Endometrial microvascular endothelial cells (primary cell): ENCODE results near the gene BICD2. TPM values are rescaled to one million over a fixed set of nuclear protein-coding genes. Genes with fewer than 3 reads are reported as not detected.
"Not testable (repeated sequence)": the region's sequence is repeated elsewhere in the genome, so short reads cannot be mapped to it uniquely, and the experiment has no call there.

Experiments
- in situ Hi-C: cut with HindIII; loops from 2 replicates; pipeline ENCODE4 v1.10.0; 2017; ENCODE audit warnings: low sequenced_read_pairs, low pct_unique_long_range_greater_than_20kb; ENCODE audit errors: inconsistent ontology term
- total RNA-seq: library from RNA; depleted of rRNA; stranded (reverse); fragments of >200 nt; gene quantifications from one replicate; pipeline ENCODE4 v1.2.3, GENCODE V29; 2015; ENCODE audit errors: inconsistent ontology term

BICD2 gene
- total RNA-seq, 1 donor from 2014 or later: 43.1 TPM

DNA sequence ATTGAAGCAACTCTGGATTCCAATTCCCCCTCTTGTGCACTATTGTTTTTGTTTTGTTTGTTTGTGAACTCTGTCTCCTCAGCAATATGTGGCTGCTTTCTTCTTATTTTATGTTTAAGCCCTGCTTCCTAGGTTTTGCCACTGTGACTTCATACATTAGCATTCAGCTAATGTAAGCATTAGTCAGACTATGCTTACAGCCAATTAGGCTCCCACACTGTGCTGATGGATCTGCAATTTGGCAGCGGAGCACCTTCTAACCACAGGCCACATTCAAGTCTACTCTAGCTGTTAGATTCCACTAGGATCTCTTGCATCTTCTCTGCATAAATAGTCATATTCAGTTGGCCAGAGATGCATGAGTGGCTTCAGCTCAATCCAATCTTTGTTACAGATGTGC, 9.6 kb upstream of the BICD2 start:
- in situ Hi-C loops: no loop called here

GRCh38 chr9:92773810-92774209, 9.2 kb upstream of the BICD2 start:
- in situ Hi-C loops: no loop called here

DNA sequence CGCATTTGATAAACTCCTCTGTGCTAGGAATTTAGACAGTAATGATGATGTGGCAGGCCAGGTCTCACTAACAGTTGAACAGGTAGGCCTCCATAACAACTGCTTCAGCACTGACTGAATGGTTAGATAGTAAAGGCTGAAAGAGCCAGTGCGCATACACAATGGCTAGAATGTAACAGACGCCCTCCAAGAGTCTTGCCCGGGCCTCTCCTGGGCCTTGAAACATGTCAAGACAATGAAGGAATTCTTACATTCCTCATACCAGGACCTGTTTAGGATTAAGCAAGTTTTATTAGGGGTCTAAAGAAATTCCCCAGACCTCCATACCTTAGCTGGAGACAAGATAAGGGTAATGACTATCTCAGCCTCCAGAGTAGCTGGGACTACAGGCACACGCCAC, 6.7 kb upstream of the BICD2 start:
- in situ Hi-C loops: no loop called here

DNA sequence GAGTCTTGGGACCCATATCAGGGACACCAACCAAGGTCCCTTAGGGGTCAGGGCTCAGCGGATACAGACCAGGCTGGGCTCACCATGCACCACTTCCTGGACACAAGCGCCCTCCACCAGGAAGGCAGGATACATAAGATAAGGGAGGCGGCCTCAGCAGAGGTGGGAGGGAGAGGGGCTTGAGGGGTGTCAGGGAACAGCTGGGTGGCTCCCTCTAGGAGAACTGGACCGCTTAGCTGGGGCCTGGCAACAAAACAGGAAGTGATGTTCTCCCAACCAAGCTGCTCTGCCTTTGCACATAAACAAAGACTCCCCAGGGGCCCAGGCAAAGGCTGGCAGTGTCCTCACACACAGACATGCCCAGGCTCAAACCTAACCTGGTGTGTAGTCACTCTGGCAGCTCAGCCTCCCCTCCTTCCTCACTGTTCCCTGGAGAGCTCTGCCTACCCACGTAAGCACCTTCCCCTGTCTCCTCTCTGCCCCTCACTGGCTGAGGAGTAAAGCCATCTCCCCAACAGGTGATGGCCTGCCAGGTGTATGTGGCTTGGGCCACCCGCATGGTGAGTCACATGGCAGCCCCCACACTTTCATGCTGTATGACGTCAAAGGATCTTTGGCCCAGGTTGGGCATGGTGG, 5.8 kb upstream of the BICD2 start:
- in situ Hi-C loops: no loop called here

DNA sequence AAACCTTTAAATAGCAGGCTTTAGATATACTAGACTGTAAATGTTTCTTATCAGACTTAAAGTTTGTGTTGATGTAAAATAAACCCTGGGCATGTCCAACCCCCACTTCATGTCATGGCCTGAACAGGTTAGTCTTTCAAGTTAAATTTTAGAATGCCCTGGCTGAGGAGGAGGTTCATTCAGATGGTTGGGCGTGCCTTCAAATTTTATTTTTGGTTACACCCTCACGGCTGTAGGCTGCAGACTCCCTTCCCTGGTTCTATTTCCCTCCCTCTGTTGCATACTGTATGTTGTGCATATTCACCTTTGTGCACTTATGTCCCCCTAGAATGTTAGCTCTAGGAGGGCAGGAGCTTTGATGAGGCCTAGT, 5.3 kb upstream of the BICD2 start:
- in situ Hi-C loops: no loop called here

DNA sequence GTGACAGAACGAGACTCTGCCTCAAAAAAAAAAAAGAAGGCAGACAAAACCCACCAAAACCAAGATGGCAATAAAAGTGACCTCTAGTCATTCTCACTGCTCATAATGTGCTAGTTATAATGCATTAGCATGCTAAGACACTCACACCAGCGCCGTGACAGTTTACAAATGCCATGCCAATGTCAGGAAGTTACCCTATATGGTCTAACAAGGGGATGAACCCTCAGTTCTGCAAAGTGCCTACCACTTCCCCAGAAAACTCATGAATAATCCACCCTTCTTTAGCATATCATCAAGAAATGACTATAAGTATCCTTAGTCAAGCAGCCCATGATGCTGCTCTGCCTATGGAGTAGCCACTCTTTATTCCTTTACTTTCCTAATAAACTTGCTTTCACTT, 4.7 kb upstream of the BICD2 start:
- in situ Hi-C loops: no loop called here

- in situ Hi-C loops: not testable (repeated sequence)
Measured at GRCh38 chr9:92768816-92769215, 4.2 kb upstream of the BICD2 start.

DNA sequence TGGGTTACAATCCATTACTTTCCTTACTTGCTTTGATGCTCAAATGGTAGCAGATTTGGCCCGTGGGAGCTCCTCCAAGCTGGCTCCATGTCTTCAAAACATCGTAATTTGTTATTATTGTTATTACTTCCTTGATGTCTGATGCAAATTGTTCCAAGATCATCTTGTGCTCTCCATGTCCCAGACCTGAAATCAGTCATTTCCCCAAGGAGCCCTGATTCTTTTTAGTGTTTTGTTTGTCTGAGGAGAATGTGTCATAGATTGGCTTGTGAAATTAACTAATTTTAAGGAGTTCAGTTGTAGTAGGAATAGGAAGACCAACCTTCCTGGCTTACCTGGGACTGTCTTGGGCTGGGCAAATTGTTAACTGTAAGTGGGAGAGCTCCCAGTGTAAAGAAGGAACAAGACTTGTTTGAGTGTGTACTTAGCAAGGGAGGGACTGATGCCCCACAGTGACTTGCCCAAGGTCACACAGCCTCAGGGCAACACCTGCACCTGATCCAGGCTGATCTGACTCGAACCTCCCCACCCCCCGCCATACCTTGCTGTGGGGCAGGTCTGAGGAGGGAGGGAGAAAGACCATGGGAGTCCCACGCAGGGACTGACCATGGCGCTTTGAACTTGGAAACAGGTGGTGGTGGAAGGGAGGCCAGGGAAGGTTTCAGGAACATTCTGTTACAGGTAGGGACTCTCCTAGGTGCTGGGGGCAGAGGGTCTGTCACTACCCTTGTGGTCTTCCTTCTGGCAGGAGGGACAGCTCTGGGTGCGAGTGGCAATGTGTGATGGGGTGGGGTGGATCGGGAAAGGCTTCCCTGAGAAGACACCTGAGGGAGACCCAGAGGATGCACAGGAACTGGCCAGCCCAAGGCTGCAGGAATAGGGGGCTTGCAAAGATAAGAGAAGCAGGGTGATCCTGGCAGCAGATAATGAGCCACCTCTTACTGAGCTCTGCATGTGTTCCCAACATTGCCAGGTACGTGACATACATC, 2.7 kb upstream of the BICD2 start:
- in situ Hi-C loops: no loop called here

DNA sequence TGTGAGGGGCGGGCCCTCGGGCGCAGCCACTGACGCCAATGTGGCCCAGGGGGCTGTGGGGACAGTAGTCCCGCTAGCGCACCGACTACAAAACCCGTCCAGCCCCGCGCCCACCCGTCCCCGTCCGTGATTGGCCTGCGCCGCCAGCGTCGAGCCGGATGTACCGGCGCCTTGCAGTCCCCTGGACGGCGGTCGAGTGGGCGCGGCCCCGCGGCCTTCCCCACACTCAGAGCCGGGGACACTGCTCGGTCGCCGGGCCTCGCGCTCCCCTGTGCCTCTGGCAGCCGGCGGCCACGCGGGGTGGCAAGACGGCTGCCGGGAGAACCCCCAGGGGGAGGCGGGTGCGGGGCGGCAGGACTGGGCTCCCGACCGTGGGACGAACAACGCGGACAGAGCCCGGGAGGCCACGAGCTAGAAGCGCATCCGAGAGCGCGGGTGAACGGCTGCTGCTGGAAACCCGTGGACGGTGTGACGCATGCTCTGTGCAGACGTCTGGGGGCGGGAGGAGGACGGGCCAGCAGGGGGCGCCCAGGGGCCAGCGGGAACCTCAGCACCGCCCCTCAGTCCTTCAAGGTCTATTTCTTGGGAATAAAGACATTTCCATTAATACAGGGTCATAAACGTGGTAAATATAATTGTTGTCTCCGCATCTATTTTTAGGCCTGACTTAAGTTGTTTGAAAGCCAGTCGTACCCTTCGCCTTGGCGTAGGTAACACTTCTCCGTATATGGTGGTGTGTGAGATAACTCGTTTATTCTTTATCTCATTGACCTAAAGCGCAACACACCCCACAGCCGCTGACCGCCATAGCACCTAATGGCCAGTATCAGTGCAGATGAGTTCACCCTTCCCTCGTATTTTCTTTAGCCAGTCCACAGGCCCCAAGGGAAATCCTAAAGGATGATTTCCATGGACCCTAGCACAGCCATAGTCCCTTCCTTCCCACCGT, 629 bp upstream of the BICD2 start:
- in situ Hi-C loops: no loop called here

- in situ Hi-C loops: no loop called here
Measured at GRCh38 chr9:92763721-92764380, 782 bp downstream of the BICD2 start.

- in situ Hi-C loops: no loop called here
Measured at GRCh38 chr9:92762781-92763708, 1.6 kb downstream of the BICD2 start.

DNA sequence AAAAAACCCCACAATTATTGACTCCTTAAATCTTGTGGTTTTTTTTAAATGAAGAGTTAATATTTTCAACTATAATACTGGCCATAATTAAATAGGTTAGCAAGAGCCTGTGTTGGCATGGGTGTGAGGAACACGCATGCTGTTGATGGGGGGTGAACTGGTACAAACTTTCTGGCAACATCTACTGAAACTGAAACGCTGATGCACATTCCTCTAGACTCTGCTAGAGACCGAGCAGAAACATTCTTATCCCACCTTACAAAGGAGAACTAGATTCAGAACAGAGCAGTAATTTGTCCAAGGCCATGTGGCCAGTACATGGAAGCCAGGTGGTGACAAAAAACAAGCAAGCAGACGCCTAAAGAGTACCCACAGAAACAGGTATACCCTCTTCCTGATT, 2.4 kb downstream of the BICD2 start:
- in situ Hi-C loops: no loop called here

DNA sequence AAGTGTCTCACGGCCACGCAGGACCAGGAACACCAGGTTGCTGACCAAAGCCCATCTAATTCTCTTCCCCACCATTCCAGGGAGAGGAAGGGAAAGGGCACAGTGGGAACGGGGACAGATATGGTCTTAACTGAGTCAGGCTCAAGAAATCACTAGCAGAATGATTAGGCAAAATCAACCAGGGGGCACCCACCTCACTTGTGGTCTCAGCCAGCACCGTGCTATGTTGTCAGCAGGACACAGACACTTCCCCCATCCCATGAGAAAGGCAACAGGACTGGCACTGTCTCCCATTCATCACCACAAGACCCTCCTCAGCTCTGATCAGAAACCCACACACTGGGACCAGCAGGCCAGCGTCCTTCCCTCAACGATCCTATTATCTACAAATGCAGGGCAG, 2.9 kb downstream of the BICD2 start:
- in situ Hi-C loops: no loop called here

DNA sequence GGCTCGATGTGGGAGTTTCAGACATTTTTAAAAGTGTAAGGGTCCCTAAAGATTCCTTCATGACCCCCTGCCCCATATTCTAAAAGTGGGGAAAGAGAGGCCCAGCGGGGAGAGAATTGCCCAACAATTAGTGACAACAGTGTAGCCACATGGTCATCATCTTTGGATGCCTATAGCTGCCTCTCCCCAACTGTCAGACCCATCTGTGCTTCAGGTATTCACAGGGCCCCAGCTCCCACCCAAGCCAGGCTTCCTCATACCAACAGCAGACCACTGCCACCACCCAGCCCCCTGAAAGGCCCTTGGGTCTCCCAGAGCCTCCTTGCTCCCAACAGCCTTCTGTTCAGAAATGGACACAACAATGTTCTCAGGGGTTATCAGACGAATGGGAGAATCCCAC, 4.1 kb downstream of the BICD2 start:
- in situ Hi-C loops: no loop called here

DNA sequence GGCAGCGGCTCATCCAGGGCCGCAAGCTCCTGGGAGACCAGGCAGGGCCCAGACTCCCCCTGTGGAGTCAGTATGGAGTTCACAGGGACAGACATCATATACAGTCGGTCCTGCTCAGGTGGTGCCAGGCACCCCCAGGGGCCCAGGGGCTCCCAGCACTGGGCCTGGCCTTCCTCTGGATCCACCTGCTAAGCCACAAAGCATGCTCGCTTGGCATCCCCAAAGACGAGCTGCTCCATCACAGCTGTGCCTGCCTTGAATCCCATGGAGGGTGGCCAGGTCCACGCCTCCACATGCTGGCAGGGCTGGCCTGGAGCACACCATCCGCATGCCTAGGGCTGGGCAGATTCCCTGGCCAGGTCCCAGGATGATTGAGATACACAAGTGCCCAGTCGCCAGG, 4.6 kb downstream of the BICD2 start:
- in situ Hi-C loops: no loop called here

DNA sequence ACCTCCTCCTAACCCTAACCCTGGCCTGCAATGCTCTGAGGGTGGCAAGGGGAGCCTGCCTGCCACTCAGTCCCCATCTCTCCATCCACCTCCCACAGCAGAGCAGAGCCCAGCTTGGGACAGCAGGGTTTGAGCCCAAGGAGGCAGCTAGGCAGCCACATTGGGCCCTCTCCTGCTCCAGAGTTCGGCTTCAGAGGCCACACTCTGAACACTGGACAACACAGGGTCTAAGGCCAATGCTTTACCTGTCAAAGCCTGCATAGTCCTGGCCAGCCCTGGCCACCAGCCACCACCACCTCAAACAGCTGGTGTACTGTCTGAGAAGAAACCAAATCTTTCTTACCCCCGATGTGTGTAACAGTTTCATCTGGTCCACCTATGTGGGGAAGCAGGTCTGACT, 5.2 kb downstream of the BICD2 start:
- in situ Hi-C loops: no loop called here

DNA sequence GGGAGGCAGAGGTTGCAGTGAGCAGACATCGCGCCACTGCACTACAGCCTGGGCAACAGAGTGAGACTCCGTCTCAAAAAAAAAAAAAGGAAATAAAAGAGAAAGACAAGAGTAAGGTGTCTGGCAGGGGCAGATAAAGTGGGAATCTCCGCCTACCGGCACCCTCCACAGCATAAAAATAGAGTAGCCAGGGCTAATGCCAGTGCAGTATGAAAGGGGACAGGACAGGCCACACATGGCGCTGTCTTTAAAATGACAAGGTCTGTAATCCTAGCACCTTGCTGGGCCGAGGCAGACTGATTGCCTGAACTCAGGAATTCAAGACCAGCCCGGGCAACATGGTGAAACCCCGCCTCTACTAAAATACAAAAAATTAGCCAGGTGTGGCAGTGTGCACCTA, 7.8 kb downstream of the BICD2 start:
- in situ Hi-C loops: no loop called here
